ENCODE results near the gene TRPC4AP.

- TF ChIP-seq CTCF (conservative IDR thresholded peaks at IDR 0.05; ENCODE audit: low read length), result no peak
- TF ChIP-seq EZH2phosphoT487 (IDR thresholded peaks at IDR 0.05; ENCODE audit: borderline replicate concordance, low read depth, low read length), result no peak
Observed at GRCh38 chr20:34997774-34998173, 94.8 kb downstream of the TRPC4AP start.

All from OCI-LY7 (cell line).